Liver (tissue), 9 donors: ENCODE measurements around the gene FASTK. TPM values are rescaled to one million over a fixed set of nuclear protein-coding genes. Genes with fewer than 3 reads are reported as not detected.
A peak's percentile ranks its signal among the peaks of the same experiment; 100 is the strongest.

Source experiments
- DNase-seq: peaks from one replicate; pipeline ENCODE4 v3.0.0-alpha.2; 2017; ENCODE audit warnings: low spot score
- H3K27ac ChIP-seq, 2 donors: one replicate each; pipeline ENCODE4 v1.7.0; 2013; ENCODE audit warnings: inconsistent platforms in 2 of 2, low read length in 2 of 2, control low read depth in 1 of 2, low read depth in 1 of 2, mild to moderate bottlenecking in 1 of 2
- H3K27me3 ChIP-seq, 4 donors: one replicate each; pipeline versions ENCODE4 v1.6.1 to v1.7.0; 2013; ENCODE audit warnings: low read length in 3 of 4, inconsistent platforms in 1 of 4, mild to moderate bottlenecking in 1 of 4, moderate library complexity in 1 of 4; ENCODE audit not compliant: control insufficient read depth in 4 of 4, insufficient read depth in 4 of 4
- H3K36me3 ChIP-seq, 4 donors: one replicate each; pipeline versions ENCODE4 v1.6.1 to v1.7.0; 2013; ENCODE audit warnings: low read length in 3 of 4, mild to moderate bottlenecking in 3 of 4, low read depth in 1 of 4, moderate library complexity in 1 of 4; ENCODE audit not compliant: control insufficient read depth in 4 of 4, insufficient read depth in 3 of 4
- H3K4me1 ChIP-seq, 4 donors: one replicate each; pipeline versions ENCODE4 v1.6.1 to v1.7.0; 2013; ENCODE audit warnings: low read length in 3 of 4, mild to moderate bottlenecking in 3 of 4, moderate library complexity in 1 of 4; ENCODE audit not compliant: control insufficient read depth in 4 of 4, insufficient read depth in 4 of 4
- H3K4me3 ChIP-seq, 3 donors: one replicate each; pipeline versions ENCODE4 v1.6.1 to v1.7.0; 2013; ENCODE audit warnings: low read length in 3 of 3, control low read depth in 1 of 3, low read depth in 1 of 3, mild to moderate bottlenecking in 1 of 3
- H3K9ac ChIP-seq, 2 donors: one replicate each; pipeline ENCODE4 v1.7.0; 2013; ENCODE audit warnings: low read length in 2 of 2, mild to moderate bottlenecking in 2 of 2, moderate library complexity in 2 of 2, control low read depth in 1 of 2, low read depth in 1 of 2
- H3K9me3 ChIP-seq, 4 donors: one replicate each; pipeline versions ENCODE4 v1.6.1 to v1.7.0; 2013; ENCODE audit warnings: low read length in 3 of 4; ENCODE audit not compliant: control insufficient read depth in 4 of 4
- CTCF ChIP-seq: fragments of 150-350 bp; IDR thresholded peaks from 2 replicates; pipeline ENCODE4 v1.5.1; 2017; ENCODE audit warnings: improper control_type of control experiment, low read depth, low read length; ENCODE audit not compliant: missing input control
- EGR1 ChIP-seq, 2 donors: IDR thresholded peaks; 2 replicates each; pipeline ENCODE4 v1.6.1; 2016 to 2018; ENCODE audit warnings: antibody characterized with exemption in 2 of 2, low read depth in 2 of 2
- FOXA1 ChIP-seq: IDR thresholded peaks from 2 replicates; pipeline ENCODE4 v1.6.1; 2016; ENCODE audit warnings: antibody characterized with exemption
- FOXA2 ChIP-seq: IDR thresholded peaks from 2 replicates; pipeline ENCODE4 v1.6.1; 2016; ENCODE audit warnings: antibody characterized with exemption
- GABPA ChIP-seq, 2 donors: IDR thresholded peaks in 1 of 2; conservative IDR thresholded peaks in 1 of 2; 2 replicates each; pipeline ENCODE4 v1.6.1; 2016; ENCODE audit warnings: antibody characterized with exemption in 2 of 2, mild to moderate bottlenecking in 1 of 2, moderate library complexity in 1 of 2
- HNF4A ChIP-seq, 2 donors: conservative IDR thresholded peaks; 2 replicates each; pipeline ENCODE4 v1.6.1; 2016; ENCODE audit warnings: antibody characterized with exemption in 2 of 2, mild to moderate bottlenecking in 2 of 2
- HNF4G ChIP-seq: IDR thresholded peaks from 2 replicates; pipeline ENCODE4 v1.6.1; 2016; ENCODE audit warnings: antibody characterized with exemption
- JUND ChIP-seq, 2 donors: IDR thresholded peaks; 2 replicates each; pipeline ENCODE4 v1.6.1; 2016; ENCODE audit warnings: antibody characterized with exemption in 2 of 2
- NR2F2 ChIP-seq: IDR thresholded peaks from 2 replicates; pipeline ENCODE4 v1.6.1; 2016; ENCODE audit warnings: antibody characterized with exemption
- RAD21 ChIP-seq, 2 donors: IDR thresholded peaks; 2 replicates each; pipeline ENCODE4 v1.6.1; 2016; ENCODE audit warnings: antibody characterized with exemption in 2 of 2, mild to moderate bottlenecking in 2 of 2
- REST ChIP-seq: IDR thresholded peaks from 2 replicates; pipeline ENCODE4 v1.6.1; 2016; ENCODE audit warnings: antibody characterized with exemption, mild to moderate bottlenecking
- RXRA ChIP-seq, 2 donors: IDR thresholded peaks; 2 replicates each; pipeline ENCODE4 v1.6.1; 2017 to 2018; ENCODE audit warnings: antibody characterized with exemption in 2 of 2, mild to moderate bottlenecking in 1 of 2
- SP1 ChIP-seq: IDR thresholded peaks from 2 replicates; pipeline ENCODE4 v1.6.1; 2018; ENCODE audit warnings: antibody characterized with exemption, mild to moderate bottlenecking
- TAF1 ChIP-seq: conservative IDR thresholded peaks from 2 replicates; pipeline ENCODE4 v1.6.1; 2016; ENCODE audit warnings: antibody characterized with exemption, mild to moderate bottlenecking
- YY1 ChIP-seq: IDR thresholded peaks from 2 replicates; pipeline ENCODE4 v1.6.1; 2016; ENCODE audit warnings: antibody characterized with exemption, mild to moderate bottlenecking
- WGBS: extraction: QIAGEN DNeasy Blood & Tissue Kit; methylation state at CpG from one replicate; pipeline ENCODE4 v1.1.7; 2013; 5-methylcytosine and 5-hydroxymethylcytosine counted together
- polyA plus RNA-seq, 2 donors: library from polyadenylated mRNA; stranded (reverse) in 1 of 2; unstranded in 1 of 2; fragments of 200-250 nt in 1 of 2; fragments of >200 nt in 1 of 2; fragmentation: Nextera tagmentation in 1 of 2; extraction: Ambion mirVana in 1 of 2; gene quantifications; one replicate each; pipeline versions ENCODE4 v1.2.1 to v1.2.3, GENCODE V29; 2013 to 2015
- total RNA-seq, 2 donors: library from RNA; depleted of rRNA; stranded (reverse); fragments of >200 nt; gene quantifications; one replicate each; pipeline ENCODE4 v1.2.3, GENCODE V29; 2014
- TF ChIP-seq, protein P1 (sequence below): IDR thresholded peaks from 2 replicates; pipeline ENCODE4 v1.6.1; 2016; ENCODE audit warnings: antibody characterized with exemption
- TF ChIP-seq, protein P2 (sequence below): IDR thresholded peaks from 2 replicates; pipeline ENCODE4 v1.6.1; 2016; ENCODE audit warnings: antibody characterized with exemption
- TF ChIP-seq, protein P3 (sequence below): IDR thresholded peaks from 2 replicates; pipeline ENCODE4 v1.6.1; 2016; ENCODE audit warnings: antibody characterized with exemption
- donor health status: healthy.
- donor health status: healthy.
- donor health status: healthy.
- donor health status: healthy.
- donor health status: healthy.

Gene FASTK
- total and polyA plus RNA-seq, 4 donors: 31.1 to 62.8 (median 43.7) TPM

- peak; percentile 33 for TF ChIP-seq HNF4G
- TF ChIP-seq, protein P1, sequence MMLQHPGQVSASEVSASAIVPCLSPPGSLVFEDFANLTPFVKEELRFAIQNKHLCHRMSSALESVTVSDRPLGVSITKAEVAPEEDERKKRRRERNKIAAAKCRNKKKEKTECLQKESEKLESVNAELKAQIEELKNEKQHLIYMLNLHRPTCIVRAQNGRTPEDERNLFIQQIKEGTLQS: peak; percentile 71
- TF ChIP-seq REST: peak; percentile 89
- TF ChIP-seq CTCF: no peak
- peak in 1 of 2 donors; percentile 53 for TF ChIP-seq RAD21 (IDR thresholded peaks at IDR 0.05)
- peak; percentile 56 to 81 for TF ChIP-seq JUND (IDR thresholded peaks at IDR 0.05)
- no peak for TF ChIP-seq FOXA2
- peak; percentile 69 to 77 for TF ChIP-seq HNF4A (conservative IDR thresholded peaks at IDR 0.05)
- peak; percentile 79 for TF ChIP-seq NR2F2
- TF ChIP-seq, protein P2, sequence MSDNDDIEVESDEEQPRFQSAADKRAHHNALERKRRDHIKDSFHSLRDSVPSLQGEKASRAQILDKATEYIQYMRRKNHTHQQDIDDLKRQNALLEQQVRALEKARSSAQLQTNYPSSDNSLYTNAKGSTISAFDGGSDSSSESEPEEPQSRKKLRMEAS: no peak
- peak; percentile 98 for TF ChIP-seq YY1
- TF ChIP-seq RXRA (IDR thresholded peaks at IDR 0.05): peak; percentile 76 to 90
- TF ChIP-seq, protein P3, sequence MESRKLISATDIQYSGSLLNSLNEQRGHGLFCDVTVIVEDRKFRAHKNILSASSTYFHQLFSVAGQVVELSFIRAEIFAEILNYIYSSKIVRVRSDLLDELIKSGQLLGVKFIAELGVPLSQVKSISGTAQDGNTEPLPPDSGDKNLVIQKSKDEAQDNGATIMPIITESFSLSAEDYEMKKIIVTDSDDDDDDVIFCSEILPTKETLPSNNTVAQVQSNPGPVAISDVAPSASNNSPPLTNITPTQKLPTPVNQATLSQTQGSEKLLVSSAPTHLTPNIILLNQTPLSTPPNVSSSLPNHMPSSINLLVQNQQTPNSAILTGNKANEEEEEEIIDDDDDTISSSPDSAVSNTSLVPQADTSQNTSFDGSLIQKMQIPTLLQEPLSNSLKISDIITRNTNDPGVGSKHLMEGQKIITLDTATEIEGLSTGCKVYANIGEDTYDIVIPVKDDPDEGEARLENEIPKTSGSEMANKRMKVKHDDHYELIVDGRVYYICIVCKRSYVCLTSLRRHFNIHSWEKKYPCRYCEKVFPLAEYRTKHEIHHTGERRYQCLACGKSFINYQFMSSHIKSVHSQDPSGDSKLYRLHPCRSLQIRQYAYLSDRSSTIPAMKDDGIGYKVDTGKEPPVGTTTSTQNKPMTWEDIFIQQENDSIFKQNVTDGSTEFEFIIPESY: peak; percentile 91
- TF ChIP-seq FOXA1: peak; percentile 29
- peak; percentile 97 for TF ChIP-seq SP1
- peak; percentile 49 to 71 for TF ChIP-seq EGR1 (IDR thresholded peaks at IDR 0.05; ENCODE audit: low read depth in 2 of 2)
- peak in 1 of 2 donors; percentile 91 for TF ChIP-seq GABPA (IDR thresholded peaks at IDR 0.05 in 1 of 2, conservative IDR thresholded peaks at IDR 0.05 in 1 of 2)
- TF ChIP-seq TAF1: peak; percentile 58
- Histone ChIP-seq H3K9me3 (no peaks in the 10 kb centered on the region), H3K4me3 (peak overlapping the region; percentile 18 to 79 (median 54)), H3K9ac (peak overlapping the region; percentile 42 to 55), H3K27ac (peak overlapping the region; percentile 83 to 89), H3K36me3 (no peaks in the 10 kb centered on the region), H3K27me3 (no peaks in the 10 kb centered on the region), H3K4me1 (peaks cover 17 to 51% (median 40%) of the 10 kb centered on the region in 4 donors)
- peak; percentile 96 for DNase-seq
- under 1% methylated on average over 46 of the region's 46 CpGs for WGBS
Measured at GRCh38 chr7:151057989-151058780, 22.4 kb downstream of the FASTK start.
